ENCODE measurements around the gene CCL26. TPM values are rescaled to one million over a fixed set of nuclear protein-coding genes. Genes with fewer than 3 reads are reported as not detected.
A peak's percentile ranks its signal among the peaks of the same experiment; 100 is the strongest.

Gene CCL26
- total and polyA plus RNA-seq, 9 of the 15 experiments (the other 6 are each of a cell fraction or from before 2014, with no cell fraction given) = 2.3 to 26.8 (median 8.4) TPM

DNA sequence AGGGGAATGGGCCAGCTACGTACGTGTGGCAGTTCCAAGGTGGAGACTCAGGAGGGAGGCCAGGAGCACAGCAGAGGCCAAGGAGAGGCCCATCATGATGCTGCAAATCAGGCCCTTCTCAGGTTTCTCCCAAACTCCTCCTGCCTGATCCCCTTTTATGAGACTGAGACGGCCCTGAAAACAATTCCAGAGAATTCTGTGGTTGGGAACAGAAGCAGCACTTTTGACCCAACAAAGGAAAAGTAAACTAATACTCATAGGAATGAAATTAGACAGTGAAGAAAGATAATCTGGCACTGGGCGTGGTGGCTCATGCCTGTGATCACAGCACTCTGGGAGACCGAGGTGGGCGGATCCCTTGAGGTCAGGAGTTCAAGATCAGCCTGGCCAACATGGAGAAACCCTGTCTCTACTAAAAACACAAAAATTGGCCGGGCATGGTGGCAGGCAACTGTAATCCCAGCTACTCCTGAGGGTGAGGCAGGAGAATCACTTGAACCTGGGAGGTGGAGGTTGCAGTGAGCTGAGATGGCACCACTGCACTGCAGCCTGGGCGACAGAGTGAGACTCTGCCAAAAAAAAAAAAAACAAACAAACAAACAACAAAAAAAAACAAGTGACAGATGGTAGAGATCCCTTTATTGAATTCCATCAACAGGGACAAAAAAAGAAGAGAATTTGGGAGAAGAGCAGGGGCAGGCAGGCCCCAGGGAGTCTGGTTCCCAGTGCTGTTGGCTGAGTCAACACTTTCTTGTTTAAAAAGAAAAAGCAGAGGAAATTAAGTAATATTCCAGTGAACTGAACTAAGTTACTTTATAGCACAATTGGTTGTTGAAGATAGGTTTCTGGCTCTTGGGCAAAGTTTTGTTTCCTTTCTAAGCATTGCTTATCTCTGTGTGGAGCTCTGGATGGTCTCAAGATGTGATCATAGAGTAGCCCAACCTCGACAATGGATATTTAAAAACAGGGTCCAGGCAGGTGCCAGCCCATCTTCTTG is at the start of gene CCL26 (continued):
- TF ChIP-seq ZBTB2 (IDR thresholded peaks at IDR 0.05) = no peak; the same call in none of the 2 replicates
- no peak for TF ChIP-seq TAF15 (IDR thresholded peaks at IDR 0.05; ENCODE audit: low read depth, low read length)
- no peak for TF ChIP-seq SLC30A9 (CRISPR knock-in tag; IDR thresholded peaks at IDR 0.05)
- no peak for TF ChIP-seq ZNF134 (CRISPR knock-in tag; conservative IDR thresholded peaks at IDR 0.05)
- TF ChIP-seq RCOR1 (IDR thresholded peaks at IDR 0.05; ENCODE audit: borderline replicate concordance in 1 of 2, low read depth in 2 of 2, low read length in 2 of 2) = peak in 1 of 2 experiments; percentile 60; a peak in 1 of 4 replicates
- no peak for TF ChIP-seq PHF20 (IDR thresholded peaks at IDR 0.05; ENCODE audit: partially characterized antibody)
- peak; percentile 26; the same call in 1 of the 2 replicates for TF ChIP-seq CC2D1A (IDR thresholded peaks at IDR 0.05)
- 0 out of 2 replicates have a peak, but pooled peaks have one; percentile 23 for TF ChIP-seq TOE1 (IDR thresholded peaks at IDR 0.05; ENCODE audit: borderline replicate concordance)
- TF ChIP-seq TOE1 (CRISPR knock-in tag; IDR thresholded peaks at IDR 0.05; ENCODE audit: borderline replicate concordance, low read depth) = no peak
- TF ChIP-seq ZNF232 (CRISPR knock-in tag; IDR thresholded peaks at IDR 0.05) = no peak
- no peak; the same call in 1 of the 2 replicates for TF ChIP-seq CREM (IDR thresholded peaks at IDR 0.05; ENCODE audit: low read depth)
- no peak for TF ChIP-seq HMG20A (CRISPR knock-in tag; conservative IDR thresholded peaks at IDR 0.05)
- TF ChIP-seq NCOA6 (IDR thresholded peaks at IDR 0.05) = no peak
- TF ChIP-seq PREB (CRISPR knock-in tag; IDR thresholded peaks at IDR 0.05) = no peak
- no peak for TF ChIP-seq MITF (IDR thresholded peaks at IDR 0.05)
- TF ChIP-seq ZNF511 (CRISPR knock-in tag; IDR thresholded peaks at IDR 0.05) = no peak
- TF ChIP-seq PTRF (tag; IDR thresholded peaks at IDR 0.05) = peak; percentile 11; the same call in 1 of the 2 replicates
- TF ChIP-seq TRIM28 (IDR thresholded peaks at IDR 0.05) = no peak
- 0 out of 2 replicates have a peak, but pooled peaks have one; percentile 31 for TF ChIP-seq DIDO1 (tag; IDR thresholded peaks at IDR 0.05; ENCODE audit: low read depth)
- TF ChIP-seq POLR2A (conservative IDR thresholded peaks at IDR 0.05) = 0 out of 2 replicates have a peak, but pooled peaks have one; percentile 35
- TF ChIP-seq BACH1 (tag; IDR thresholded peaks at IDR 0.05) = no peak
- peak; percentile 44; the same call in 1 of the 2 replicates for TF ChIP-seq ARID1B (IDR thresholded peaks at IDR 0.05)
- TF ChIP-seq ZNF12 (CRISPR knock-in tag; IDR thresholded peaks at IDR 0.05) = 0 out of 2 replicates have a peak, but pooled peaks have one; percentile 42
- TF ChIP-seq ZNF324 (CRISPR knock-in tag; IDR thresholded peaks at IDR 0.05) = no peak
- no peak for TF ChIP-seq KDM5B (IDR thresholded peaks at IDR 0.05; ENCODE audit: insufficient replicate concordance, low read depth, low read length)
